Neural progenitor cell (in vitro differentiated cells): ENCODE data around the gene CCDC158. TPM values are rescaled to one million over a fixed set of nuclear protein-coding genes. Genes with fewer than 3 reads are reported as not detected.

Experiments used
- DNase-seq: peaks from one replicate; pipeline ENCODE4 v3.0.0-alpha.2; 2016; ENCODE audit warnings: low spot score
- H2AFZ ChIP-seq: fragments of 200-600 bp; sonication (generic); replicated peaks from 2 replicates; pipeline ENCODE4 v1.6.1; 2016; ENCODE audit warnings: antibody characterized with exemption
- H3F3A ChIP-seq: fragments of 200-600 bp; sonication (generic); 2 replicates; pipeline ENCODE4 v1.6.1; 2016; ENCODE audit warnings: antibody characterized with exemption, low read depth
- H3K27ac ChIP-seq: fragments of 200-600 bp; sonication (generic); 2 replicates; pipeline ENCODE4 v1.5.1; 2016; ENCODE audit warnings: mild to moderate bottlenecking
- H3K27me3 ChIP-seq: fragments of 200-600 bp; sonication (generic); 2 replicates; pipeline ENCODE4 v1.6.1; 2016; ENCODE audit warnings: mild to moderate bottlenecking, moderate library complexity
- H3K36me3 ChIP-seq: fragments of 200-600 bp; sonication (generic); 2 replicates; pipeline ENCODE4 v1.5.1; 2016
- H3K4me1 ChIP-seq: fragments of 200-600 bp; sonication (generic); 2 replicates; pipeline ENCODE4 v1.6.1; 2016; ENCODE audit warnings: mixed run types
- H3K4me2 ChIP-seq: fragments of 200-600 bp; sonication (generic); 2 replicates; pipeline ENCODE4 v1.6.1; 2016
- H3K4me3 ChIP-seq: fragments of 200-600 bp; sonication (generic); 2 replicates; pipeline ENCODE4 v1.5.1; 2016
- H3K79me2 ChIP-seq: fragments of 200-600 bp; sonication (generic); 2 replicates; pipeline ENCODE4 v1.6.1; 2016; ENCODE audit warnings: low read depth
- H3K9ac ChIP-seq: fragments of 200-600 bp; sonication (generic); 2 replicates; pipeline ENCODE4 v1.6.1; 2016
- H3K9me3 ChIP-seq: fragments of 200-600 bp; sonication (generic); 2 replicates; pipeline ENCODE4 v1.5.1; 2016; ENCODE audit warnings: low read depth
- H4K20me1 ChIP-seq: fragments of 200-600 bp; sonication (generic); 2 replicates; pipeline ENCODE4 v1.6.1; 2016; ENCODE audit warnings: low read depth
- H3K27ac Mint-ChIP-seq: 3 replicates; pipeline ENCODE4 v1.8.0; 2021; ENCODE audit warnings: mixed read lengths
- H3K27me3 Mint-ChIP-seq: 2 replicates; pipeline ENCODE4 v1.8.0; 2022; ENCODE audit warnings: low read depth, mild to moderate bottlenecking, inconsistent platforms, moderate library complexity, mixed read lengths; ENCODE audit not compliant: insufficient read depth
- H3K36me3 Mint-ChIP-seq: 3 replicates; pipeline ENCODE4 v1.8.0; 2021; ENCODE audit warnings: mixed read lengths
- H3K4me1 Mint-ChIP-seq: 3 replicates; pipeline ENCODE4 v1.8.0; 2021; ENCODE audit warnings: mixed read lengths
- H3K4me3 Mint-ChIP-seq: 3 replicates; pipeline ENCODE4 v1.8.0; 2021; ENCODE audit warnings: mild to moderate bottlenecking, moderate library complexity, mixed read lengths
- H3K9me3 Mint-ChIP-seq: 3 replicates; pipeline ENCODE4 v1.8.0; 2020; ENCODE audit warnings: mixed read lengths
- EZH2 ChIP-seq: fragments of 200-600 bp; sonication (generic); IDR thresholded peaks from 2 replicates; pipeline ENCODE4 v1.6.1; 2017; ENCODE audit warnings: antibody characterized with exemption, mild to moderate bottlenecking, moderate library complexity
- EZH2phosphoT487 ChIP-seq: fragments of 200-600 bp; sonication (generic); IDR thresholded peaks from 2 replicates; pipeline ENCODE4 v1.6.1; 2017; ENCODE audit warnings: antibody characterized with exemption
- total RNA-seq: library from RNA; depleted of rRNA; stranded (reverse); fragments of >200 nt; gene quantifications from 2 replicates; pipeline ENCODE4 v1.2.3, GENCODE V29; 2015; ENCODE audit warnings: low replicate concordance
- TF ChIP-seq, protein P1 (sequence below): fragments of 200-600 bp; sonication (generic); IDR thresholded peaks from 2 replicates; pipeline ENCODE4 v1.5.1; 2017; ENCODE audit warnings: antibody characterized with exemption, mild to moderate bottlenecking

Gene CCDC158
- total RNA-seq, 1 donor from 2014 or later, result not detected

DNA sequence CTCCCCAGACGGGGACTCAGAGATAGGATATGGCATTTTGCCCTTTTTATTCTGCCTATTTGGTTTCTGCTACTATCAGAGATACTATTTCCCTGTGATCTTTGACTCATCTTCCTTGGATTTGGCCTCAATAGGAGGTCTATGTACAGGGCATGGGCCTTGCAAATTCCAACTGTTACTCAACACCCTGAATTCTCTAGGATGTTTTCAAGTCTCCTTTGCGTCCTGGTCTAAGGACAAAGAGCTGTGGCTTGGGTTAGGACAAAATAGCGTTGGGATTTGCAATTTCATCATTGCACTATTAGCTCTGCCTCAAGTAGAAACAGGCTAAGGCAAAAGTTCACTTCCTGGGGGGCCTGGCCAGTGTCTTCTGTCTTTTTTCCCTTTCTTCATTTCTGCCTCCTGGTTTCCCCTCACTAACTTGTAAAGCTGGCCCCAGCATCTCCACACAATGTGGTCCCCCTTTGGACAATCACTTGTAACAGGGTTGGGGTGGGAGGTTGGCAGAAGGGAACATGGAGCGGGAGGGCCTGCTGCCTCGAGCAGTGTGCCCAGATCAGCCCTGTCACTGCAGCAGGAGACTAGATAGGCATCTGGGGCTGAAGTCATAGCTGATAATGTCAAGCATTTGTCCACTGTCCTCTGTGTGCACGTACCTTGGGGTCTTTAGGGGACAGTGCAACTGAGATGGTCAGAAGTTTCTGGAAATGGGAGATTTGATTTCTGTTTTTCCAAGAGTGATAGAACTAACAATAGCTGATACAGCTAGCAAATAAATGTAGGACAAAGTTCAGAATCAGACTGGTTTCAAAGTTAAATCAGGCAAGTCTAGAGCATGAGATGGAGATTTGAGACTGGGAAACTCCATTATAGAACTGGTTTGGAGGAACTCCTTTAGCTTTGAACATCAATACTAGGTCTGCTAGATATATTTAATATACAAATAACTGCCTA is 140.2 kb downstream of the CCDC158 start:
- Histone ChIP-seq H3F3A (no peaks in the 10 kb centered on the region), H3K36me3 (no peaks in the 10 kb centered on the region), H3K4me3 (no peak overlapping the region), H3K27me3 (no peaks in the 10 kb centered on the region), H3K79me2 (no peaks in the 10 kb centered on the region), H4K20me1 (no peaks in the 10 kb centered on the region), H3K27ac (no peak overlapping the region), H3K9me3 (no peaks in the 10 kb centered on the region), H3K4me1 (no peaks in the 10 kb centered on the region), H3K4me2 (no peak overlapping the region), H3K9ac (no peak overlapping the region), H2AFZ (no peak overlapping the region)
- Mint-ChIP-seq H3K4me3 (no peak overlapping the region), H3K4me1 (peaks cover 13% of the 10 kb centered on the region), H3K36me3 (peaks cover 2% of the 10 kb centered on the region), H3K27ac (no peak overlapping the region), H3K27me3 (peaks cover 5% of the 10 kb centered on the region), H3K9me3 (peaks cover 5% of the 10 kb centered on the region)
- DNase-seq, result no peak
- TF ChIP-seq EZH2phosphoT487 (no peak), EZH2 (no peak)
- TF ChIP-seq, protein P1, sequence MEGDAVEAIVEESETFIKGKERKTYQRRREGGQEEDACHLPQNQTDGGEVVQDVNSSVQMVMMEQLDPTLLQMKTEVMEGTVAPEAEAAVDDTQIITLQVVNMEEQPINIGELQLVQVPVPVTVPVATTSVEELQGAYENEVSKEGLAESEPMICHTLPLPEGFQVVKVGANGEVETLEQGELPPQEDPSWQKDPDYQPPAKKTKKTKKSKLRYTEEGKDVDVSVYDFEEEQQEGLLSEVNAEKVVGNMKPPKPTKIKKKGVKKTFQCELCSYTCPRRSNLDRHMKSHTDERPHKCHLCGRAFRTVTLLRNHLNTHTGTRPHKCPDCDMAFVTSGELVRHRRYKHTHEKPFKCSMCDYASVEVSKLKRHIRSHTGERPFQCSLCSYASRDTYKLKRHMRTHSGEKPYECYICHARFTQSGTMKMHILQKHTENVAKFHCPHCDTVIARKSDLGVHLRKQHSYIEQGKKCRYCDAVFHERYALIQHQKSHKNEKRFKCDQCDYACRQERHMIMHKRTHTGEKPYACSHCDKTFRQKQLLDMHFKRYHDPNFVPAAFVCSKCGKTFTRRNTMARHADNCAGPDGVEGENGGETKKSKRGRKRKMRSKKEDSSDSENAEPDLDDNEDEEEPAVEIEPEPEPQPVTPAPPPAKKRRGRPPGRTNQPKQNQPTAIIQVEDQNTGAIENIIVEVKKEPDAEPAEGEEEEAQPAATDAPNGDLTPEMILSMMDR, result no peak

DNA sequence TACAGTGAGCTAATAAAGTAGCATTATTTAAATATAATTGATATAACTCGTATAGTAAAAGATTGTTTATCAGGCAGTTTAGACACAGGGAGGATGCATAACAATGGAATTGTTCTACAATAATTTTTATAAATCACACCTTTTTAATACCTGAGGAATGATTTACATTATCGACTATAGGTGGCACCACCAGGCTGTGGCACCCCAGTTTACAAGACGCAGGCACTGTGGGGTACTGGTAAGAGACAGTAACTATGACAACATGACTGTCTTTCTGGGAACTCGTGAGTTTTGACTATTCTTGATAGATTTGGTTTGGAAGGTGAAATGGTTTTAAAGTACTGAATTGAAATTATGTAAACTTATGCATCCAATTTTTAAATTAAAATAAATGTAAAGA is 141.5 kb downstream of the CCDC158 start:
- Mint-ChIP-seq H3K9me3 (no peaks in the 10 kb centered on the region), H3K27me3 (peaks cover 4% of the 10 kb centered on the region), H3K36me3 (peaks cover 2% of the 10 kb centered on the region), H3K27ac (no peak overlapping the region), H3K4me1 (peaks cover 13% of the 10 kb centered on the region), H3K4me3 (no peak overlapping the region)
- Histone ChIP-seq H3K4me1 (no peaks in the 10 kb centered on the region), H4K20me1 (no peaks in the 10 kb centered on the region), H3K79me2 (no peaks in the 10 kb centered on the region), H3K4me2 (no peak overlapping the region), H3F3A (no peaks in the 10 kb centered on the region), H3K4me3 (no peak overlapping the region), H3K27me3 (no peaks in the 10 kb centered on the region), H3K36me3 (no peaks in the 10 kb centered on the region), H3K9me3 (no peaks in the 10 kb centered on the region), H3K9ac (no peak overlapping the region), H3K27ac (no peak overlapping the region), H2AFZ (no peak overlapping the region)
- no peak for DNase-seq
- TF ChIP-seq EZH2phosphoT487 (no peak), EZH2 (no peak)
- TF ChIP-seq, protein P1, result no peak

DNA sequence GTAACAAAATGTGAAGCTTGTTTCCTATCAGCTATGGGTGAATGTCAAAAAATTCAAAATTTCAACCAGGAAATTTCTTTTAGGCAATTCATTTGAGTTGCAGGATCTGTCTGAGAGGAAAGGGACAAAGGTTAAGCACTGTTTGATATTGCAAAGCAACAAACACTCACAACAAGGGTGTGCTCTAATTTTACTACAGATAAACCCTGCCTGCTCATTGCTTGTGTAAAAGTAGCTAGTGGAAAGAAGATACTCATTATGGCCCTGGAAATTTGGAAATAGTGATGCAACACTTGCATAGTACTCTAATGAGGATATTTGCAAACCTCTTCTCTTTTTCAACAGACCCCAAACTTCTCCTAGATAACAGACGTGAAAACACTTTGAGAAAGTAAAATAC is 142.4 kb downstream of the CCDC158 start:
- peaks cover 4% of the 10 kb centered on the region for H3K27me3 Mint-ChIP-seq
- TF ChIP-seq, protein P1, result no peak
- TF ChIP-seq EZH2phosphoT487 (no peak), EZH2 (no peak)

More for the DNA sequence above, 142.4 kb downstream of the CCDC158 start:
- no peaks in the 10 kb centered on the region for H3K79me2 ChIP-seq
- no peaks in the 10 kb centered on the region for H3K9me3 ChIP-seq
- H3K27ac Mint-ChIP-seq, result no peak overlapping the region
- H3F3A ChIP-seq, result no peaks in the 10 kb centered on the region
- no peaks in the 10 kb centered on the region for H3K4me1 ChIP-seq
- no peaks in the 10 kb centered on the region for H4K20me1 ChIP-seq
- no peak overlapping the region for H3K4me3 Mint-ChIP-seq
- H3K9ac ChIP-seq, result no peak overlapping the region
- H3K36me3 Mint-ChIP-seq, result peaks cover 2% of the 10 kb centered on the region
- H3K9me3 Mint-ChIP-seq, result no peaks in the 10 kb centered on the region
- no peak overlapping the region for H3K4me2 ChIP-seq
- H2AFZ ChIP-seq, result no peak overlapping the region
- H3K4me3 ChIP-seq, result no peak overlapping the region
- DNase-seq, result no peak
- H3K27ac ChIP-seq, result no peak overlapping the region
- H3K36me3 ChIP-seq, result no peaks in the 10 kb centered on the region
- H3K27me3 ChIP-seq, result no peaks in the 10 kb centered on the region
- H3K4me1 Mint-ChIP-seq, result peaks cover 13% of the 10 kb centered on the region
